SU-DHL-6 (cell line): ENCODE data around the gene MIGA1.

ENCODE experiments used
- EZH2phosphoT487 ChIP-seq: fragments of 200-600 bp; sonication (generic), shearing (Covaris generic); conservative IDR thresholded peaks from 2 replicates; pipeline ENCODE4 v1.6.1; 2018; ENCODE audit warnings: mild to moderate bottlenecking, antibody characterized with exemption, low read length, moderate library complexity, mixed read lengths
- TF ChIP-seq, protein P1 (sequence below): fragments of 200-600 bp; sonication (generic); IDR thresholded peaks from one replicate; pipeline ENCODE4 v1.5.1; 2017; ENCODE audit warnings: antibody characterized with exemption, mild to moderate bottlenecking, low read length, moderate library complexity; ENCODE audit not compliant: insufficient read depth, poor library complexity, severe bottlenecking

DNA sequence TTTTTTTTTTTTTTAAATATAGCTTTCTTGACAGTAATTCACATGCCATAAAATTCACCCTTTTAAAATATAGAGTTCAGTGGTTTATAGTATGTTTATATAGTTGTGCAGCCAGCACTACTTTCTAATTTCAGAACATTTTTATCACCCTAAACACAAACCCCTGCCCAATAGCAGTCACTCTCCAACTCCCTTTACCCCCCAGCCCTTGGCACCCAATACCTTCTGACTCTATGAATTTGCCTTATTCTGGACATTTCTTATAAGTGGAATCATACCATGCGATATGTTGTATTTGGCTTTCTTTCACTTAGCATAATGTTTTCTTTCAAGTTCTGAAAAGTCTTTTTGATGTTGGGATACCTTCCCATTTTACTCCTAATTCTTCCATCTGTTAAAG, 66.5 kb downstream of the MIGA1 start:
- TF ChIP-seq, protein P1, sequence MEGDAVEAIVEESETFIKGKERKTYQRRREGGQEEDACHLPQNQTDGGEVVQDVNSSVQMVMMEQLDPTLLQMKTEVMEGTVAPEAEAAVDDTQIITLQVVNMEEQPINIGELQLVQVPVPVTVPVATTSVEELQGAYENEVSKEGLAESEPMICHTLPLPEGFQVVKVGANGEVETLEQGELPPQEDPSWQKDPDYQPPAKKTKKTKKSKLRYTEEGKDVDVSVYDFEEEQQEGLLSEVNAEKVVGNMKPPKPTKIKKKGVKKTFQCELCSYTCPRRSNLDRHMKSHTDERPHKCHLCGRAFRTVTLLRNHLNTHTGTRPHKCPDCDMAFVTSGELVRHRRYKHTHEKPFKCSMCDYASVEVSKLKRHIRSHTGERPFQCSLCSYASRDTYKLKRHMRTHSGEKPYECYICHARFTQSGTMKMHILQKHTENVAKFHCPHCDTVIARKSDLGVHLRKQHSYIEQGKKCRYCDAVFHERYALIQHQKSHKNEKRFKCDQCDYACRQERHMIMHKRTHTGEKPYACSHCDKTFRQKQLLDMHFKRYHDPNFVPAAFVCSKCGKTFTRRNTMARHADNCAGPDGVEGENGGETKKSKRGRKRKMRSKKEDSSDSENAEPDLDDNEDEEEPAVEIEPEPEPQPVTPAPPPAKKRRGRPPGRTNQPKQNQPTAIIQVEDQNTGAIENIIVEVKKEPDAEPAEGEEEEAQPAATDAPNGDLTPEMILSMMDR, result no peak
- no peak for TF ChIP-seq EZH2phosphoT487
